ENCODE results near the gene CREB3L1. TPM values are rescaled to one million over a fixed set of nuclear protein-coding genes. Genes with fewer than 3 reads are reported as not detected.

CREB3L1 gene
- total RNA-seq, 1 experiment from 2014 or later = 3.3 TPM

DNA sequence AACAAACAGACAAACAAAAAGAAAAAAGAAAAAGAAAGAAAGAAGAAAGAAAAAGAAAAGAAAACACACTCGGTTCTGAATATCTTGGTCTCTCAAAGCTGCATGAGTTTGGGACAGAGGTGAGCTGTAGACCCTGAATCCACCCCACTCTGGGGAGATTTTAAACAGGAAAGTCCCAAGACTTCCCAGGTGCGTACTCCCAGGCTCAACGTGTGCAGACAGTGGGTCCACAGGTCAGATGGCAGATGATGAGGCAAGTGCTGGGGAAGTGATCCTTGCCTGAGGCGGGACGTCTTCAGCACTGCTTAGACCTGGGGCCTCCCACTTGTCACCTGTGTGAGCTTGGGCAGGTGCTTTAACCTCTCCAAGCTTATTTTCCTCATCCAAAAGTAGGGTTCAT, 9.3 kb downstream of the CREB3L1 start:
- Mint-ChIP-seq H3K36me3 (ENCODE audit: insufficient read depth in 1 of 3, low read depth in 3 of 3) (peaks cover 0 to 4% (median 0%) of the 10 kb centered on the region in 3 experiments; a peak in 2 of 7 replicates), H3K9me3 (no peaks in the 10 kb centered on the region; a peak in 1 of 5 replicates), H3K4me3 (no peak overlapping the region), H3K27me3 (ENCODE audit: low read depth) (peaks cover 1% of the 10 kb centered on the region; the same call in 1 of the 2 replicates), H3K4me1 (peaks cover 33 to 37% of the 10 kb centered on the region in 2 experiments), H3K27ac (peak overlapping the region in 1 of 3 experiments; percentile 31; a peak in 1 of 7 replicates)
- Histone ChIP-seq H3K4ac (ENCODE audit: low read depth, low read length) (no peak overlapping the region), H3K9ac (ENCODE audit: extremely low read depth, insufficient read length, low read length) (no peak overlapping the region), H3K18ac (ENCODE audit: insufficient read length, low read depth, low read length) (no peak overlapping the region), H2BK20ac (ENCODE audit: low read depth, low read length, poor library complexity, severe bottlenecking) (no peak overlapping the region), H2BK5ac (ENCODE audit: insufficient read length, low read length) (no peak overlapping the region), H2BK120ac (ENCODE audit: low read depth, low read length, poor library complexity, severe bottlenecking) (no peak overlapping the region), H3T11ph (ENCODE audit: low read length) (no peak overlapping the region), H2AFZ (ENCODE audit: low read length) (no peak overlapping the region), H4K91ac (ENCODE audit: insufficient read length, low read depth, low read length) (no peak overlapping the region), H4K8ac (replicated peaks; ENCODE audit: insufficient read length, low read depth, low read length) (no peak overlapping the region), H3K4me2 (ENCODE audit: insufficient read depth, insufficient read length, low read length) (no peak overlapping the region), H3K4me1 (ENCODE audit: insufficient read depth, low read length) (peaks cover 9% of the 10 kb centered on the region), H4K5ac (ENCODE audit: insufficient read length, low read depth, low read length) (no peak overlapping the region), H2BK15ac (ENCODE audit: low read depth, low read length) (no peak overlapping the region), H3K56ac (ENCODE audit: insufficient read length, low read depth, low read length) (no peak overlapping the region), H3K14ac (ENCODE audit: insufficient read depth, low read length) (no peak overlapping the region), H3K23me2 (ENCODE audit: insufficient read length, low read depth, low read length, poor library complexity, severe bottlenecking) (no peaks in the 10 kb centered on the region), H3K79me2 (ENCODE audit: insufficient read depth, low read length) (no peaks in the 10 kb centered on the region), H3K9me3 (ENCODE audit: control insufficient read depth, low read depth, low read length) (no peaks in the 10 kb centered on the region), H3K27ac (ENCODE audit: insufficient read length, low read depth, low read length) (no peak overlapping the region), H3K79me1 (ENCODE audit: insufficient read depth, low read depth, low read length, poor library complexity, severe bottlenecking) (no peaks in the 10 kb centered on the region), H4K20me1 (ENCODE audit: control insufficient read depth, insufficient read depth, insufficient read length) (no peaks in the 10 kb centered on the region), H2AK5ac (ENCODE audit: insufficient read length, low read length) (no peak overlapping the region), H3K27me3 (ENCODE audit: insufficient read depth, low read length) (no peaks in the 10 kb centered on the region), H3K23ac (ENCODE audit: insufficient read length, low read depth, low read length) (no peak overlapping the region), H2BK12ac (ENCODE audit: insufficient read length, low read depth, low read length) (no peak overlapping the region)
- no peak for DNase-seq
- TF ChIP-seq, protein P1, sequence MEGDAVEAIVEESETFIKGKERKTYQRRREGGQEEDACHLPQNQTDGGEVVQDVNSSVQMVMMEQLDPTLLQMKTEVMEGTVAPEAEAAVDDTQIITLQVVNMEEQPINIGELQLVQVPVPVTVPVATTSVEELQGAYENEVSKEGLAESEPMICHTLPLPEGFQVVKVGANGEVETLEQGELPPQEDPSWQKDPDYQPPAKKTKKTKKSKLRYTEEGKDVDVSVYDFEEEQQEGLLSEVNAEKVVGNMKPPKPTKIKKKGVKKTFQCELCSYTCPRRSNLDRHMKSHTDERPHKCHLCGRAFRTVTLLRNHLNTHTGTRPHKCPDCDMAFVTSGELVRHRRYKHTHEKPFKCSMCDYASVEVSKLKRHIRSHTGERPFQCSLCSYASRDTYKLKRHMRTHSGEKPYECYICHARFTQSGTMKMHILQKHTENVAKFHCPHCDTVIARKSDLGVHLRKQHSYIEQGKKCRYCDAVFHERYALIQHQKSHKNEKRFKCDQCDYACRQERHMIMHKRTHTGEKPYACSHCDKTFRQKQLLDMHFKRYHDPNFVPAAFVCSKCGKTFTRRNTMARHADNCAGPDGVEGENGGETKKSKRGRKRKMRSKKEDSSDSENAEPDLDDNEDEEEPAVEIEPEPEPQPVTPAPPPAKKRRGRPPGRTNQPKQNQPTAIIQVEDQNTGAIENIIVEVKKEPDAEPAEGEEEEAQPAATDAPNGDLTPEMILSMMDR (conservative IDR thresholded peaks at IDR 0.05) = no peak
- no CpG with 5 or more reads among the region's 5 CpGs for WGBS (ENCODE audit: extremely low coverage, insufficient read length, low lambda C conversion rate)
